BE2C (cell line): ENCODE measurements around the gene KRR1.

ENCODE experiments used
- DNase-seq: peaks from one replicate; pipeline ENCODE4 v3.0.0-alpha.2; 2020
- H3K27me3 ChIP-seq: fragments of 250-450 bp; sonication (Bioruptor Pico); 2 replicates; pipeline ENCODE4 v1.5.1; 2020; ENCODE audit warnings: mild to moderate bottlenecking
- H3K36me3 ChIP-seq: fragments of 250-450 bp; sonication (Bioruptor Pico); 2 replicates; pipeline ENCODE4 v1.5.1; 2020; ENCODE audit warnings: mild to moderate bottlenecking
- H3K4me1 ChIP-seq: fragments of 250-450 bp; sonication (Bioruptor Pico); 2 replicates; pipeline ENCODE4 v1.5.1; 2020
- H3K4me3 ChIP-seq: 2 replicates; pipeline ENCODE4 v1.5.1; 2011; ENCODE audit warnings: low read depth, low read length
- H3K9me3 ChIP-seq: fragments of 250-450 bp; sonication (Bioruptor Pico); 2 replicates; pipeline ENCODE4 v1.5.1; 2020
- TF ChIP-seq, protein P1 (sequence below): IDR thresholded peaks from 2 replicates; pipeline ENCODE4 v1.5.1; 2012; ENCODE audit warnings: mild to moderate bottlenecking, low read depth, low read length

Gene KRR1

GRCh38 chr12:75478116-75478794 lies 33.2 kb downstream of the KRR1 start:
- H3K27me3 ChIP-seq: peaks cover 55% of the 10 kb centered on the region
- no peak for DNase-seq
- TF ChIP-seq, protein P1, sequence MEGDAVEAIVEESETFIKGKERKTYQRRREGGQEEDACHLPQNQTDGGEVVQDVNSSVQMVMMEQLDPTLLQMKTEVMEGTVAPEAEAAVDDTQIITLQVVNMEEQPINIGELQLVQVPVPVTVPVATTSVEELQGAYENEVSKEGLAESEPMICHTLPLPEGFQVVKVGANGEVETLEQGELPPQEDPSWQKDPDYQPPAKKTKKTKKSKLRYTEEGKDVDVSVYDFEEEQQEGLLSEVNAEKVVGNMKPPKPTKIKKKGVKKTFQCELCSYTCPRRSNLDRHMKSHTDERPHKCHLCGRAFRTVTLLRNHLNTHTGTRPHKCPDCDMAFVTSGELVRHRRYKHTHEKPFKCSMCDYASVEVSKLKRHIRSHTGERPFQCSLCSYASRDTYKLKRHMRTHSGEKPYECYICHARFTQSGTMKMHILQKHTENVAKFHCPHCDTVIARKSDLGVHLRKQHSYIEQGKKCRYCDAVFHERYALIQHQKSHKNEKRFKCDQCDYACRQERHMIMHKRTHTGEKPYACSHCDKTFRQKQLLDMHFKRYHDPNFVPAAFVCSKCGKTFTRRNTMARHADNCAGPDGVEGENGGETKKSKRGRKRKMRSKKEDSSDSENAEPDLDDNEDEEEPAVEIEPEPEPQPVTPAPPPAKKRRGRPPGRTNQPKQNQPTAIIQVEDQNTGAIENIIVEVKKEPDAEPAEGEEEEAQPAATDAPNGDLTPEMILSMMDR: no peak
- no peaks in the 10 kb centered on the region for H3K36me3 ChIP-seq
- H3K9me3 ChIP-seq: no peaks in the 10 kb centered on the region
- no peaks in the 10 kb centered on the region for H3K4me1 ChIP-seq
- H3K4me3 ChIP-seq: no peak overlapping the region

- Histone ChIP-seq H3K36me3 (no peaks in the 10 kb centered on the region), H3K27me3 (peaks cover 48% of the 10 kb centered on the region), H3K4me3 (no peak overlapping the region), H3K4me1 (no peaks in the 10 kb centered on the region), H3K9me3 (no peaks in the 10 kb centered on the region)
- no peak for DNase-seq
- TF ChIP-seq, protein P1: no peak
Measured at GRCh38 chr12:75477137-75477536, 34.3 kb downstream of the KRR1 start.

GRCh38 chr12:75476071-75476470 lies 35.3 kb downstream of the KRR1 start:
- Histone ChIP-seq H3K4me3 (no peak overlapping the region), H3K4me1 (no peaks in the 10 kb centered on the region), H3K27me3 (peaks cover 45% of the 10 kb centered on the region), H3K36me3 (no peaks in the 10 kb centered on the region), H3K9me3 (no peaks in the 10 kb centered on the region)
- DNase-seq: no peak
- TF ChIP-seq, protein P1: no peak

GRCh38 chr12:75474116-75474515 lies 37.3 kb downstream of the KRR1 start:
- no peaks in the 10 kb centered on the region for H3K4me1 ChIP-seq
- no peak for DNase-seq
- peaks cover 32% of the 10 kb centered on the region for H3K27me3 ChIP-seq
- no peaks in the 10 kb centered on the region for H3K9me3 ChIP-seq
- TF ChIP-seq, protein P1: no peak
- no peaks in the 10 kb centered on the region for H3K36me3 ChIP-seq
- no peak overlapping the region for H3K4me3 ChIP-seq

GRCh38 chr12:75471902-75472890 lies 39.2 kb downstream of the KRR1 start:
- no peaks in the 10 kb centered on the region for H3K9me3 ChIP-seq
- DNase-seq: no peak
- H3K4me3 ChIP-seq: no peak overlapping the region
- H3K27me3 ChIP-seq: peaks cover 29% of the 10 kb centered on the region
- TF ChIP-seq, protein P1: no peak
- no peaks in the 10 kb centered on the region for H3K36me3 ChIP-seq
- no peaks in the 10 kb centered on the region for H3K4me1 ChIP-seq
